Activated CD4-positive, alpha-beta T cell treated with anti-CD3 and anti-CD28 coated beads, Interleukin-2, amount 50 U/mL, for 4 hours (primary cell): ENCODE measurements around the gene CDC42SE2.
A peak's percentile ranks its signal among the peaks of the same experiment; 100 is the strongest.
"Not testable (repeated sequence)": the region's sequence is repeated elsewhere in the genome, so short reads cannot be mapped to it uniquely, and the experiment has no call there.

ENCODE experiments used
- DNase-seq, 2 experiments: peaks; one replicate each; pipeline ENCODE4 v3.0.0-alpha.2; 2020

The CDC42SE2 gene

DNA sequence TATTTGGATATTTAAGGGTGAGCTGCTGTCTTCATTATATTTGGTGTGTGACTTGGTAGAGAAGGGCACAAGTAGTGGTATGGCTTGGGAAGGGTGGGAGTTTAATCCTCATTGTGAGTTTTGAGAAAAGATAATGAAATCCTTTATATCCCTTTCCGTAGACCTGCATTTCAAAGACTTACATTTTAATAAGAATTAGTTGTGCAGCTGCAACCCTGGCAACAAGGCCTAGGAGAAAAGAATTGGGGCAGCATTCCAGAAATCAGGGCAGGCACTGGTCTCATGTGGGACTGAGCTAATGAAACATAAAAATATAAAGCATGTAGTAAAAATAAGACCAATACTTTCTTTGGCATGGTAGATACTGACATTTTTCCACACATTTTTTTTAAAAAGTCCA lies 60.5 kb downstream of the CDC42SE2 start:
- no peak for DNase-seq

DNA sequence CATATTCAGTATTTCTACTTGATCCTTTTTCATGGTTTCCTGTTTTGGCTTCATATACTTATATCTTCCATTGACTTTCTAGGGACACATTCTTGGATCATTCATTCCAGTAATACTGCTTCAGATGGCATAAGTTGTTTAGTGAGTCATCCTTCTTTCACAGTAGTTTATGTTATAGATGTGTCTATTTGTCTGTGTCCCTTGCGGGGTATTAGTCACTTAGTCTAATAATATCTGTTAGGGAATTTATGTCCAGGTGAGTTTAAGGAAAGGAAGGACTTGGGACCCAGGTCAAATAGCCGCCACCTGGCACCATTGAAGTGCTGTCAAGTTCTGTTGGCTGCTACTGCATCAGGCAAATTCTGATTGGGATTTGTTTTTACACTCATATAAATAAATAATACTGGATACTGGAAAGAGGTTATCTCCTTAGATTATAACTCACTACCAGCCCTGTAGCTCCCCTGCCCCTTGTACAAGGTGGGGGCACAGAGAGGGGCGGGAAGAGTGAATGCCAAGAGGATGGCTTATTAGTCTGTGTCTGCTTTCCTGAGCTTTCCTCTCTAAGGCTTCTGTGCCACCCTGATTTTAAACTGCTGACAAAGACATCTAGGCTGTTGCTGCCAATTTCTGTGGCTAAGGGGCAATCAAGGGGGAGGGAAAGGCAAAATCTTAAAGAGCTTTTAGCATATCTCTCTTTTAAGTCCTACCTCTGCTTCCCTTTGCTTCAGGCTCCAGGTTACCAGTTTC lies 64.9 kb downstream of the CDC42SE2 start:
- DNase-seq = no peak

DNA sequence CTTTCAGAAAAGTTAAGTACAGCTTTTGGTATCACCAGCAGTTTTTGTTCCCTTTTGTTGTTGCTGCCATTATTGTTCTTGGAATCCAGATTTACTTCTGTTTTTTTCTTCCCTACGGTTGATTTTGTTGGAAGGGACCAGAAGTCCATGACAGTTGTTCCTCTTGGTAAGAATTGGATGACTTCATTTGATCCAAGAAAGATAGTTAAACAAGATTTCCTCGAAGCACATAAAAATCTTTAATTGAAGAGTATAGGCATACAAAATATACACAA lies 65.4 kb downstream of the CDC42SE2 start:
- DNase-seq = no peak

GRCh38 chr5:131330031-131330430 lies 66.2 kb downstream of the CDC42SE2 start:
- DNase-seq = no peak

DNA sequence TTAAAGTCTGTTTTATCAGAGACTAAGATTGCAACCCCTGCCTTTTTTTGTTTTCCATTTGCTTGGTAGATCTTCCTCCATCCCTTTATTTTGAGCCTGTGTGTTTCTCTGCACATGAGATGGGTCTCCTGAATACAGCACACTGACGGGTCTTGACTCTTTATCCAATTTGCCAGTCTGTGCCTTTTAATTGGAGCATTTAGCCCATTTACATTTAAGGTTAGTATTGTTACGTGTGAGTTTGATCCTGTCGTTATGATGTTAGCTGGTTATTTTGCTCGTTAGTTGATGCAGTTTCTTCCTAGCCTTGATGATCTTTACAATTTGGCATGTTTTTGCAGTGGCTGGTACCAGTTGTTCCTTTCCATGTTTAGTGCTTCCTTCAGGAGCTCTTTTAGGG lies 71.9 kb downstream of the CDC42SE2 start:
- DNase-seq = not testable (repeated sequence)

- DNase-seq = not testable (repeated sequence)
Measured at GRCh38 chr5:131336801-131337200, 72.9 kb downstream of the CDC42SE2 start.

GRCh38 chr5:131337240-131338050 lies 73.6 kb downstream of the CDC42SE2 start:
- DNase-seq = not testable (repeated sequence)

DNA sequence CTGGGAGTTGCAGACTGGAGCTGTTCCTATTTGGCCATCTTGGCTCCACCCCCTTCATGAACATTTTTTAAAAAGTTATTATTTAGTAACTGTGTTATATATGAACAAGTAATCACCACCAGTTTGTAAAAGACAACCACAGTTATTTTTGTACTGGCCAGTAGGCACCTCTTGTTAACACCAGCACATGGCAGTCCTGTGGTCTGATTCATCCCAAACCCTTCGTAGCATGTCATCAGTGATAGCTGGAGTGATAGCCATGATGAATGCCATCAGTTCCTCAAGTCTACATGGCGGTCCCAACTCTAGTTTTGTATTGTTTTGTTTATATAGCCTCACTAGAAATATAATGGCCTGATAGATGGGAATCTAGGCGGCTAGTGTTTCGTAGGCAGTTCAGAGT lies 74.2 kb downstream of the CDC42SE2 start:
- DNase-seq = no peak

DNA sequence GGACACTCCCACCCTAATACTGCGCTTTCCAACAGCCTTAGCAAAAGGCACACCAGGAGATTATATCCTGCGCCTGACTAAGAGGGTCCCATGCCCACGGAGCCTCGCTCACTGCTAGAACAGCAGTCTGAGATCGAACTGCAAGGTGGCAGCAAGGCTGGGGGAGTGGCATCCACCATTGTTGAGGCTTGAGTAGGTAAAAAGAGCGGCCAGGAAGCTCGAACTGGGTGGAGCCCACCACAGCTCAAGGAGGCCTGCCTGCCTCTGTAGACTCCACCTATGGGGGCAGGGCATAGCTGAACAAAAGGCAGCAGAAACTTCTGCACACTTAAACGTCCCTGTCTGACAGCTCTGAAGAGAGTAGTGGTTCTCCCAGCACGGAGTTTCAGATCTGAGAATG lies 80.4 kb downstream of the CDC42SE2 start:
- not testable (repeated sequence) for DNase-seq

DNA sequence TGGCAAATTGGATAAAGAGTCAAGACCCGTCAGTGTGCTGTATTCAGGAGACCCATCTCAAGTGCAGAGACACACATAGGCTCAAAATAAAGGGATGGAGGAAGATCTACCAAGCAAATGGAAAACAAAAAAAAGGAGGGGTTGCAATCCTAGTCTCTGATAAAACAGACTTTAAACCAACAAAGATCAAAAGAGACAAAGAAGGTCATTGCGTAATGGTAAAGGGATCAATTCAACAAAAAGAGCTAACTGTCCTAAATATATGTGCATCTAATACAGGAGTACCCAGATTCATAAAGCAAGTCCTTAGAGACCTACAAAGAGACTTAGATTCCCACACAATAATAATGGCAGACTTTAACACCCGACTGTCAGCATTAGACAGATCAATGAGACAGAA lies 82.4 kb downstream of the CDC42SE2 start:
- DNase-seq = not testable (repeated sequence)

DNA sequence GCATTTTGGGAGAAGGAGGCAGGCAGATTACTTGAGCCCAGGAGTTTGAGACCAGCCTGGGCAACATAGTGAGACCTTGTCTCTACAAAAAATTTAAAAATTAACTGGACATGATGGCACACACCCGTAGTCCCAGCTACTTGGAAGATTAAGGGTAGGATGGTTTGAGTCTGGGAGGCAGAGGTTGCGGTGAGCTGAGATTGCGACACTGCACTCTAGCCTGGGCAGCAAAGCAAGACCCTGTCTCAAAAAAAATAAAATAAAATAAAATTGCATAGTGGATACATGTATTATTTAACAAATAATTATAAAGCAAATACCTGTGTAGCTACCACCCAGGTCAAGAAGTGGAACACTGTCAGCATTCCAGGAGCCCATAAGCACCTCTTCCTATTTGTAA lies 90.1 kb downstream of the CDC42SE2 start:
- DNase-seq = no peak

- no peak for DNase-seq
Measured at GRCh38 chr5:131355971-131356528, 92.2 kb downstream of the CDC42SE2 start.

- no peak for DNase-seq
Measured at GRCh38 chr5:131356619-131357018, 92.8 kb downstream of the CDC42SE2 start.

- peak in 1 of 2 experiments; percentile 38 for DNase-seq
Measured at GRCh38 chr5:131357739-131358561, 94.1 kb downstream of the CDC42SE2 start.

DNA sequence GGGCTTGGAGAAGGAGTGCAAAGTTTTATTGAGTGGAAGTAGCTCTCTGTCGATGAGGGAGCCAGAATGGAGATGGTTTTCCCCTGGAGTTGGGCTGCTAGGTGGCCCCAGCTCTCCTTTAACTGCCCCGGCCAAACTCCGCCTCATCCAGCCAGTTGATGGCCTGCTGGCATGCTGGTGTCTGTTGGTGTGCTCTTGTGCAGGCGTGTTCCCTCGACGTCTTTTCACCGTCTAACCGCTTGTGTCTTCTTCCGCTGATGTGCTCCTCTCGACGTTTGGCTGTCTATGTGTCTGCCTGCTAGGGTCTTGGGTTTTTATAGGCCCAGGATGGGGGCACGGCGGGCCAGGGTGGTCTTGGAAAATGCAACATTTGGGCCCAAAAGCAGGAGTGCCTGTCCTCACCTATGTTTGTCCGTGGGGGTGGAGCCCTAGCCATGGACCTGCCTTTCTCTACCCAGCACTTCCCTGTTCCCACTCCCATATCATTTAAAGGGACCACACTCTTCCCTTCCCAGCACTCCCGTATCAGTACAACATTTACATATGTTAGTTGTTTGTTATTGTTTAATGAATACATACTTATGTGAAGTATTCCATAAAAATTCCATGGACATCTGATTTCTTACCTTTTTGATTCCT lies 97.9 kb downstream of the CDC42SE2 start:
- DNase-seq = no peak

- no peak for DNase-seq
Measured at GRCh38 chr5:131363811-131364506, 100.1 kb downstream of the CDC42SE2 start.

GRCh38 chr5:131364507-131365050 lies 100.7 kb downstream of the CDC42SE2 start:
- no peak for DNase-seq

GRCh38 chr5:131366428-131366827 lies 102.6 kb downstream of the CDC42SE2 start:
- DNase-seq = no peak

DNA sequence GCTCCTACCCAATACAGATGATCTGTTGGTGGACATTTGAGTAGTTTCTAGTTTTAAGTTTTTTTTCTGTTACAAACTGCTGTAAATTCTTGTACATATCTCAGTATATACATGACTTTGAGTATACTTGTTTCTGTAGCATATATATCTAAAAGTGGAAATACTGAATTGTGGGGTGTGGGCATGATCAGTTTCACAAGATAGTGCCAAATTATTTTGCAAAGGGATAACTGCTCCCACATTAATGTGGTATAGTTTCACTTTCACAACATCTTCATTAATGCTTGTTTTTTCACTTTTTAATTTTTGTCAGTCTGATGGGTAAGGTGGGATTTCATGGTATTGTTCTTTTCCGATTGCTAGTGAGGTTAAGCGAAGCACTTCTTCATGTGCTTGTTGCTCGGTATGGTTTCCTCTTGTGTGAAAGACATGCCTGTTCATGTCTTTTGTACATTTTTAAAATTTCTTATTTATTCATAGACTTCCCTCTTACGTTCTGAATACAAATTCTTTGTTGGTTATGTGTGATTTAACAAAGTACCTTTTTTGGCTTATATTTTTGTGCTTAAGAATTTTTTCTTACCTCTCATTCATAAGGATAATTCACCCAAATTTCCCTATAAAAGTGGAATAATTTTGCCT lies 103.5 kb downstream of the CDC42SE2 start:
- DNase-seq = no peak

- DNase-seq = no peak
Measured at GRCh38 chr5:131368866-131369265, 105.0 kb downstream of the CDC42SE2 start.

DNA sequence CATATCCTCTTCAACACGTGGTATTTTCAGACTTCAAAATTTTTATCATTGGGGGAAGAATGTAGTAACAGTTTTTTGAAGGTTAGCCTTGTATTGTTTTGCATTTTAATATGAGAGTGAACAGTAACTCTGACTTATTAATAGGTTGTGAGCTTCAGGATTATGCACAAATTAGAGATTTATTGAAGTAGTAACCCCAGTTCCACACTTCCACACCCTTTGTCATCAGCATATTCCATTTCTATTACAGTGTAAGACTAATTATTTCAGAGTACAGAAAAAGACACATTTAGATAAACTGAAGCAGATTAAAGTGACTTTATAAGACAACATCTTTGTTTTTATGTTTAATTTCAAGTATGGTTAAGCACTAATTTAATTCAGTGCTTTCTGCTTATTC lies 105.7 kb downstream of the CDC42SE2 start:
- no peak for DNase-seq
